ENCODE data around the gene KLHDC4. TPM values are rescaled to one million over a fixed set of nuclear protein-coding genes. Genes with fewer than 3 reads are reported as not detected.

KLHDC4 gene
- total and polyA plus RNA-seq, 9 of the 15 experiments (the other 6 are each of a cell fraction or from before 2014, with no cell fraction given) = 1.3 to 68.1 (median 32.8) TPM

- no peak for TF ChIP-seq PKNOX1 (IDR thresholded peaks at IDR 0.05)
- TF ChIP-seq YY1 (IDR thresholded peaks at IDR 0.05; ENCODE audit: borderline replicate concordance in 1 of 3, control insufficient read depth in 1 of 3, extremely low read depth in 1 of 3, insufficient read depth in 3 of 3, insufficient read length in 1 of 3, insufficient replicate concordance in 2 of 3, low read depth in 1 of 3, low read length in 2 of 3) = peak in 1 of 3 experiments; percentile 72
- 0 out of 2 replicates have a peak, but pooled peaks have one; percentile 71 for TF ChIP-seq MBD1 (CRISPR knock-in tag; IDR thresholded peaks at IDR 0.05)
- TF ChIP-seq ETS1 (conservative IDR thresholded peaks at IDR 0.05; ENCODE audit: control insufficient read depth, low read depth, low read length) = no peak
- no peak for TF ChIP-seq MAFG (tag; conservative IDR thresholded peaks at IDR 0.05)
- no peak for TF ChIP-seq CTBP1 (IDR thresholded peaks at IDR 0.05; ENCODE audit: borderline replicate concordance)
- TF ChIP-seq DMBX1 (CRISPR knock-in tag; IDR thresholded peaks at IDR 0.05; ENCODE audit: borderline replicate concordance) = no peak
- TF ChIP-seq RBFOX2 (IDR thresholded peaks at IDR 0.05; ENCODE audit: low read depth, low read length) = no peak
Measured at GRCh38 chr16:87766485-87766797, 655 bp upstream of the KLHDC4 start (continued).
